ENCODE results near the gene VAMP8.
"Not testable (repeated sequence)": the region's sequence is repeated elsewhere in the genome, so short reads cannot be mapped to it uniquely, and the experiment has no call there.

Gene VAMP8

DNA sequence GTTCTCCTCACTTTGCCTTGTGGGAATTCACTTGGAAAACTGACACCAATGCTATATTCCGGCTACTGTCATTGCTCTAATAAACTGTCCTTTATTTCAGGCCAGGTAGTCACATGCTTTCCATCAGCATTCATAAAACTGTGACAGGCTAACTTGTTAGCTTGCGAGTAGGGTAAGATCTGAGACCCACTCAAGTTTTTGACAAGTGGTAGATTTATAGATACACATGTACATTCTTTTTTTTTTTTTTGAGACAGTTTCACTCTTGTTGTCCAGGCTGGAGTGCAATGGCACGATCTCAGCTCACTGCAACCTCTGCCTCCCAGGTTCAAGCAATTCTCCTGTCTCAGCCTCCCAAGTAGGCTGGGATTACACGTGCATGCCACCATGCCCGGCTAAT, 40.3 kb downstream of the VAMP8 start:
- DNase-seq: not testable (repeated sequence)

DNA sequence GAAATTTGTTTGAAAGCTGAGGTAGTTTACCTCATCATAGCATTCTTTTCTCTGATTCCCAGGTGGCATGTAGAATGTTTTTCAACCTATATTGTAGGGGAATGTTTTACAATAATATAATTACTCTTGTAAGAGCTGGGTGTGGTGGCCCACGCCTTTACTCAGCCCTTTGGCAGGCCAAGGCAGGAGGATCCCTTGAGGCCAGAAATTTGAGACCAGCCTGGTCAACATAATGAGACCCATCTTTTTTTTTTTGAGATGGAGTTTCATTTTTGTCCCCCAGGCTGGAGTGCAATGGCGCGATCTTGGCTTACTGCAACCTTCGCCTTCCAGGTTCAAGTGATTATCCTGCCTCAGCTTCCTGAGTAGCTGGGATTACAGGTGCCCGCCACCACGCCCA, 42.2 kb downstream of the VAMP8 start:
- DNase-seq: no peak

DNA sequence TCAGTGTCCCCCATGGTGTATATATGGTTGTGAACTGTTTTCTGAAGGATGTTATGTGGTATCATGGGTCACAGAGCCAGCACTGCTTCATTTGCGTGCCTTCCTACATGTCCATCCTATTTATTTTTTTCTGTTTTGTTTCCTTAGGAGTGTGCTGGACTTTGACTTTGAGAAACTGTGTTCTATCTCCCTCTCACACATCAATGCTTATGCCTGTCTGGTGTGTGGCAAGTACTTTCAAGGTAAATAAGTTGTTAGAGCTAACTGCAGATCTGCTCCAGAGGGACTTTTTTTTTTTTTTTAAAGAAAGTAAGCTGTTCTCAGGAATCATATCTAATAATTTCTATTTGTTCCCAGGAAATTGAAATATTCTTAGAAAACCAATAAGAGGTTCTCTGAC, 44.0 kb downstream of the VAMP8 start:
- DNase-seq: no peak

DNA sequence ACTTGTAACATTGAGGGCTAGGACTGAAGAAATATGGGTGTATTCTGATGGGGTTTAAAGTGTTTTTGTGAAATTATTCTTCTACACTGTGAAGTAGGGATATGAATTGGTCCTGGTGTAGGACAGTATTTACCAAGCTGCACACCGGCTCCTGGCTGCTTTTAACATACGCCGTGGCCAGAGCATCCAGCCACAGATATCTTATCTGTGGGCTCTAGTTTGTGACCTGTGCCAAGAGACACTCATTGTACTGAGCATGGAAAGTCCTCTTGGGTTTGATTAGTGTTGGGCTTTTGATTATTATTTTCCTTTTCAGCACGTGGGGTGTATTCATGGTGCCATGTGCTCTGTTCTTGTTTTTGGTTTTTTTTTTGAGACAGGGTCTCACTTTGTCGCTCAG, 46.6 kb downstream of the VAMP8 start:
- DNase-seq: no peak

DNA sequence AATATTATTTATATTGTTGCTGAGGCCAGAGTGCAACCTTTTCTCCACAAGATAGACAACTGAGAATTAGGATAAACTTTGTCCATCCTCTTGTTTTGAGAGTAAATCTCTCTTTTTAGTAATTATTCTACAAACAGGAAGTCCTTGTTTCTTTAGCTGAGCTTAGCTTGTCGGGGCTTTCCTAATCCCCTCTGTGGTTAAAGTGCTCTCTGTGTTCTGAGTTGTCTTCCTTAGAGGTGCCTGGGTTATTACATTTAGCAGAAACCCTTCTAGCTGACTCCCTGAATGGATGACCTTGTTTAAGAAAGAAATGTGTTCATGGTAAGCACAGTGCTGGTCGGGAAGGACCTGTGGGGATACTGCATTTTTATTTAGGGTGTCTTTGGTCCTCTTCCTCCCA, 51.3 kb downstream of the VAMP8 start:
- DNase-seq: no peak

DNA sequence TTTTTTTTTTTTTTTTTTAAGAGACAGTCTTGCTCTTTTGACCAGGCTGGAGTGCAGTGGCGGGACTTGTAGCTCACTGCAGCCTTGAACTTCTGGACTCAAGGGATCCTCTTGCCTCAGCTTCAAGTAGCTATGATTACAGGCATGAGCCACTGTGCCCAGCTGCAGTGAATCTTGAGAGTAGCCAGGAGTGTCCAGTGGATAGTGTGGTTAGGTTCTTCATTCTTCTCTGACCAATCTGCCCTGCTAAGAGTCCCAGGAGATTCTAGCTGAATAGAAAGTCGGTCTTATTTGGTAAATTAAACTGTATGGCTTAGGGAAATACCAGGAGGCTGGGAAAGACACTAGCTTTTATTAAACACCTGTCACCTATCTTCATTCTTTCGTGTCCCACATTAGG, 53.9 kb downstream of the VAMP8 start:
- DNase-seq: no peak

Data from hypothalamus (tissue), 51 donors.